WTC11 (cell line): ENCODE data around the gene RAI1. TPM values are rescaled to one million over a fixed set of nuclear protein-coding genes. Genes with fewer than 3 reads are reported as not detected.

ENCODE experiments used
- ATAC-seq: fragments of 200-7000 bp; cut with Tn5 transposase; 2 replicates; pipeline ENCODE4 v1.10.0; 2021; ENCODE audit warnings: mild to moderate bottlenecking, moderate library complexity
- CTCF ChIA-PET: fragments of 300-600 bp; sonication (Branson Sonifier 250); formaldehyde crosslinking; loops from one replicate; lab custom pipeline; 2021; ENCODE audit warnings: antibody characterized with exemption; lab: Charles Lee
- POLR2A ChIA-PET: fragments of 350-600 bp; sonication (Branson Sonifier 250); formaldehyde crosslinking; loops from one replicate; lab custom pipeline; 2021; ENCODE audit warnings: antibody characterized with exemption; lab: Charles Lee
- DNase-seq: peaks from one replicate; pipeline ENCODE4 v3.0.0; 2021; ENCODE audit warnings: low spot score
- H3K27ac Mint-ChIP-seq: 2 replicates; pipeline ENCODE4 v1.8.0; 2021; ENCODE audit warnings: mixed read lengths
- H3K27me3 Mint-ChIP-seq: 2 replicates; pipeline ENCODE4 v1.8.0; 2021; ENCODE audit warnings: low read depth, mild to moderate bottlenecking, moderate library complexity, mixed read lengths
- H3K36me3 Mint-ChIP-seq: 2 replicates; pipeline ENCODE4 v1.8.0; 2021; ENCODE audit warnings: mixed read lengths
- H3K4me1 Mint-ChIP-seq: 2 replicates; pipeline ENCODE4 v1.8.0; 2022; ENCODE audit warnings: mixed read lengths
- H3K4me3 Mint-ChIP-seq: 2 replicates; pipeline ENCODE4 v1.8.0; 2021; ENCODE audit warnings: mild to moderate bottlenecking, moderate library complexity, mixed read lengths
- H3K9me3 Mint-ChIP-seq: 2 replicates; pipeline ENCODE4 v1.8.0; 2021; ENCODE audit warnings: mixed read lengths
- ATF1 ChIP-seq: sonication (generic); formaldehyde crosslinking; IDR thresholded peaks from 2 replicates; pipeline ENCODE4 v1.8.1; 2023; ENCODE audit warnings: mild to moderate bottlenecking, moderate library complexity, missing genetic modification reagents
- FOXK1 ChIP-seq: sonication (generic); formaldehyde crosslinking; IDR thresholded peaks from 2 replicates; pipeline ENCODE4 v1.8.0; 2022; ENCODE audit warnings: mild to moderate bottlenecking, moderate library complexity, missing genetic modification reagents
- FOXP4 ChIP-seq: sonication (generic); formaldehyde crosslinking; IDR thresholded peaks from 2 replicates; pipeline ENCODE4 v1.8.0; 2022; ENCODE audit warnings: mild to moderate bottlenecking, missing genetic modification reagents
- MYBL2 ChIP-seq: sonication (generic); formaldehyde crosslinking; IDR thresholded peaks from 2 replicates; pipeline ENCODE4 v1.8.1; 2023; ENCODE audit warnings: mild to moderate bottlenecking, moderate library complexity, missing genetic modification reagents
- PREB ChIP-seq: sonication (generic); formaldehyde crosslinking; IDR thresholded peaks from 2 replicates; pipeline ENCODE4 v1.8.1; 2022; ENCODE audit warnings: mild to moderate bottlenecking, missing genetic modification reagents, moderate library complexity, borderline replicate concordance
- RELA ChIP-seq: sonication (generic); formaldehyde crosslinking; IDR thresholded peaks from 2 replicates; pipeline ENCODE4 v1.8.1; 2022; ENCODE audit warnings: missing genetic modification reagents, mild to moderate bottlenecking, borderline replicate concordance
- SMAD3 ChIP-seq: sonication (generic); formaldehyde crosslinking; IDR thresholded peaks from 2 replicates; pipeline ENCODE4 v1.8.0; 2022; ENCODE audit warnings: missing genetic modification reagents, mild to moderate bottlenecking, borderline replicate concordance
- SMAD4 ChIP-seq: sonication (generic); formaldehyde crosslinking; IDR thresholded peaks from 2 replicates; pipeline ENCODE4 v1.8.0; 2022; ENCODE audit warnings: mild to moderate bottlenecking, missing genetic modification reagents
- STAT6 ChIP-seq: sonication (generic); formaldehyde crosslinking; conservative IDR thresholded peaks from 2 replicates; pipeline ENCODE4 v1.8.1; 2023; ENCODE audit warnings: mild to moderate bottlenecking, low read depth, missing genetic modification reagents, moderate library complexity
- TEAD1 ChIP-seq: sonication (generic); formaldehyde crosslinking; IDR thresholded peaks from 2 replicates; pipeline ENCODE4 v1.8.0; 2022; ENCODE audit warnings: mild to moderate bottlenecking, missing genetic modification reagents
- TEAD4 ChIP-seq: sonication (generic); formaldehyde crosslinking; IDR thresholded peaks from 2 replicates; pipeline ENCODE4 v1.8.0; 2022; ENCODE audit warnings: mild to moderate bottlenecking, missing genetic modification reagents
- ZBTB21 ChIP-seq: sonication (generic); formaldehyde crosslinking; IDR thresholded peaks from 2 replicates; pipeline ENCODE4 v1.8.1; 2023; ENCODE audit warnings: mild to moderate bottlenecking, missing genetic modification reagents, borderline replicate concordance
- ZNF138 ChIP-seq: sonication (generic); formaldehyde crosslinking; conservative IDR thresholded peaks from 2 replicates; pipeline ENCODE4 v1.8.1; 2022; ENCODE audit warnings: mild to moderate bottlenecking, moderate library complexity, missing genetic modification reagents
- ZNF232 ChIP-seq: sonication (generic); formaldehyde crosslinking; IDR thresholded peaks from 2 replicates; pipeline ENCODE4 v1.8.0; 2022; ENCODE audit warnings: mild to moderate bottlenecking, missing genetic modification reagents
- ZNF263 ChIP-seq: sonication (generic); formaldehyde crosslinking; IDR thresholded peaks from 2 replicates; pipeline ENCODE4 v1.8.1; 2022; ENCODE audit warnings: low read depth, mild to moderate bottlenecking, moderate library complexity, missing genetic modification reagents
- ZNF281 ChIP-seq: sonication (generic); formaldehyde crosslinking; IDR thresholded peaks from 2 replicates; pipeline ENCODE4 v1.8.0; 2023; ENCODE audit warnings: mild to moderate bottlenecking, missing genetic modification reagents
- ZNF423 ChIP-seq: fragments of 250-450 bp; sonication (Bioruptor Pico); IDR thresholded peaks from 2 replicates; pipeline ENCODE4 v2.1.2; 2022; ENCODE audit warnings: mild to moderate bottlenecking, moderate library complexity
- ZNF671 ChIP-seq: fragments of 250-450 bp; sonication (Bioruptor Pico); IDR thresholded peaks from 2 replicates; pipeline ENCODE4 v1.8.0; 2021; ENCODE audit warnings: mild to moderate bottlenecking
- total RNA-seq: library from RNA; stranded (reverse); gene quantifications from 3 replicates; pipeline ENCODE4 v1.2.3, GENCODE V29; 2021
- TF ChIP-seq, protein P1 (sequence below): fragments of 250-450 bp; sonication (Bioruptor Pico); IDR thresholded peaks from 2 replicates; pipeline ENCODE4 v1.9.0; 2021; ENCODE audit warnings: mild to moderate bottlenecking

RAI1 gene
- total RNA-seq, 1 experiment from 2014 or later, result 12.7 TPM

GRCh38 chr17:17752089-17752820, 71.0 kb downstream of the RAI1 start (continued):
- TF ChIP-seq SMAD3, result no peak

GRCh38 chr17:17752821-17753321, 71.6 kb downstream of the RAI1 start:
- ATAC-seq (peak; percentile 1; the same call in 1 of the 2 replicates), DNase-seq (no peak)
- no peak for TF ChIP-seq FOXK1 (CRISPR knock-in tag)
- no peak for TF ChIP-seq SMAD4 (CRISPR knock-in tag)
- 0 out of 2 replicates have a peak, but pooled peaks have one; percentile 7 for TF ChIP-seq ZNF423 (CRISPR knock-in tag)
- TF ChIP-seq ZNF671 (CRISPR knock-in tag), result no peak
- TF ChIP-seq ZNF281 (CRISPR knock-in tag), result 0 out of 2 replicates have a peak, but pooled peaks have one; percentile 11
- no peak for TF ChIP-seq TEAD1 (CRISPR knock-in tag)
- no peak for TF ChIP-seq ZNF263 (CRISPR knock-in tag)
- TF ChIP-seq RELA, result no peak
- TF ChIP-seq FOXP4 (CRISPR knock-in tag), result no peak
- no peak for TF ChIP-seq ATF1
- TF ChIP-seq MYBL2 (CRISPR knock-in tag), result 0 out of 2 replicates have a peak, but pooled peaks have one; percentile 3
- no peak for TF ChIP-seq STAT6 (CRISPR knock-in tag)
- no peak for TF ChIP-seq ZNF138
- no peak for TF ChIP-seq PREB (CRISPR knock-in tag)
- peak; percentile 74; the same call in 1 of the 2 replicates for TF ChIP-seq ZBTB21
- no peak for TF ChIP-seq ZNF232 (CRISPR knock-in tag)
- TF ChIP-seq, protein P1, sequence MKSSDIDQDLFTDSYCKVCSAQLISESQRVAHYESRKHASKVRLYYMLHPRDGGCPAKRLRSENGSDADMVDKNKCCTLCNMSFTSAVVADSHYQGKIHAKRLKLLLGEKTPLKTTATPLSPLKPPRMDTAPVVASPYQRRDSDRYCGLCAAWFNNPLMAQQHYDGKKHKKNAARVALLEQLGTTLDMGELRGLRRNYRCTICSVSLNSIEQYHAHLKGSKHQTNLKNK, result no peak
- TF ChIP-seq TEAD4 (CRISPR knock-in tag), result no peak
- ChIA-PET POLR2A (no interaction called here), CTCF (no interaction called here)
- Mint-ChIP-seq H3K4me1 (peaks cover 58% of the 10 kb centered on the region), H3K36me3 (no peaks in the 10 kb centered on the region), H3K27me3 (no peaks in the 10 kb centered on the region), H3K27ac (peak overlapping the region; percentile 100), H3K4me3 (peak overlapping the region; percentile 80), H3K9me3 (peaks cover 3% of the 10 kb centered on the region; the same call in 1 of the 2 replicates)
